Esophagus mucosa (tissue), 1 donor: Measurements from ENCODE around the gene NDRG4. TPM values are rescaled to one million over a fixed set of nuclear protein-coding genes. Genes with fewer than 3 reads are reported as not detected.

Experiments
- ATAC-seq: fragments of 200-7000 bp; cut with Tn5 transposase; one replicate; pipeline ENCODE4 v1.9.1; 2020
- total RNA-seq: library from RNA; stranded (reverse); gene quantifications from one replicate; pipeline ENCODE4 v1.2.4, GENCODE V29; 2023
- donor health status: DM: yes; HTN: yes; CAD: no.

Gene NDRG4, protein sequence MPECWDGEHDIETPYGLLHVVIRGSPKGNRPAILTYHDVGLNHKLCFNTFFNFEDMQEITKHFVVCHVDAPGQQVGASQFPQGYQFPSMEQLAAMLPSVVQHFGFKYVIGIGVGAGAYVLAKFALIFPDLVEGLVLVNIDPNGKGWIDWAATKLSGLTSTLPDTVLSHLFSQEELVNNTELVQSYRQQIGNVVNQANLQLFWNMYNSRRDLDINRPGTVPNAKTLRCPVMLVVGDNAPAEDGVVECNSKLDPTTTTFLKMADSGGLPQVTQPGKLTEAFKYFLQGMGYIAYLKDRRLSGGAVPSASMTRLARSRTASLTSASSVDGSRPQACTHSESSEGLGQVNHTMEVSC
- total RNA-seq = 31.6 TPM

DNA sequence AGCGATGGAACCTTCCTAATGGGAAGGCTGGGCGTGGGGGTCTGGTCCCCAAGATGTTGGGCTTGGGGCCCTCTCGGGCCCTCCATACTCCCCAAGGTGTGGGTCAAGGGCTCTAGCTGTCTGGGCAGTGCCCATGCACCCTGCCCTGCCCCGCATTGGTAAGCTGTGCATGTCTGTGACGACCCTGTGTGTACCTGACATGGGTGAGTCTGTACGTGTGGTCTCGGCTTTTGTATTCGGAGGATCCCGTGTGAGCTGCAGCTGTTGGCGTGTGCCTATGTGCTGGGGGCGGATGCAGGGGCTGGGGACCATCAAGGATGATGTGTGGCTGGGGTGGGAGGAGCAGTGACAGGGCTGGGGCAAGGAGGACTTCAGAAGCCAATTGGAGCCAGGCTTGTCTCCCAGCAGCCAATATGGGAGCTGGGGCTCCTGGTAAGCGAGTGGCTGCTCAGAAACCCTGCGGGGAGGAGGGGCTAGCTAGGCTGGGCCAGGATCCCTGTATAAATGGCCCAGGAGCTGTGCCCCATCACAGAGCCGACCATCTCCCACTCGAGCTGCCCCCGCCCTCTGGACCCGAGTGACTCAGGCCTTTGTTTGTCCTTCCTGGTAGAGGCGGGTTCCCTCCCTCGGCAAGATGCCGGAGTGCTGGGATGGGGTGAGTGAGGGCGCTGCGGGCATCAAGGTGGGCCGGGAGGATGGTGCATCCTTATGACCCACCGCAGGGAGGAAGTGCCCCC lies at the start of gene NDRG4:
NDRG4 (plus strand) TSS at position 529 of the 737 bp plus-strand sequence; CDS start at position 635, 106 bp downstream.
- peak; percentile 54 for ATAC-seq

GRCh38 chr16:58450590-58450989 lies 49.4 kb upstream of the NDRG4 start:
- no peak for ATAC-seq

DNA sequence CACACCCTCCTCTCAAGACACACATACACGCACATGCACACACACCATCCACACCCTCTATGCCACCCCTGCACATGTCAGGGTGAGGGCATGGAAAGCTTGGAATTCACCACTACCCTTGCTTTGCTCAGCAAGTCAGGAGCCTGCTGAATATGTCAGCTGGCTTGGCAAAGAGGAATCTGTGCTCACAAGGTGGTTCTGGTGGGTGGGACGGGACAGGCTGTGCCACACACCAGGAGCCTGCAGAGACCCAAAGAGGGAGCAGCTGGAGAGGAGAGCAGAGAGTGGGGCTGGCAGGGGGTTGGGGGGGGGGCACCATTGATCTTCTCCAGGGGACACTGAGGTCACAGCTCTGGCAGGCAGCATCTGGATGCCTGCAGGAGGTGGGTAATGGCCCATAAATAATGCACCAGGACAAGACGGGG lies 48.7 kb upstream of the NDRG4 start:
- ATAC-seq = peak; percentile 44

- peak; percentile 81 for ATAC-seq
These were observed 48.0 kb upstream of the NDRG4 start for GRCh38 chr16:58451945-58452401.

DNA sequence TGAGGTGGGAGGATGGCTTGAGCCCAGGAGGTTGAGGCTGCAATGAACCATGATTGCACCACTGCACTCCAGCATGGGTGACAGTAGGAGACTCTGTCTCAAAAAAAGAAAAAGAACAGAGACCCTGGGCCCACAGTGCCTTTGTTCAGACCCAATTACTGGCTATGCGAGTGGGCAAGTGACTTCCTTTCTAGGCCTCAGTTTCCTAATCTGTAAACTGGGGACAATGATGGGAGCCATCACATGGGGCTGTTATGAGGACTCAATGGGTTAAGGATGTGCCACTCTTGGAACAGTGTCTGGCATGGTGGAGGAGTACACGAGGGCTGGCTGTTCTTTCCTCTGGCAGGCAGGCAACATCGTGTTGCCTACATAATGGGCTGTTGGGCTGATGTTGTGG lies 47.3 kb upstream of the NDRG4 start:
- no peak for ATAC-seq

- ATAC-seq = no peak
These were observed 45.8 kb upstream of the NDRG4 start for GRCh38 chr16:58454178-58454577.

DNA sequence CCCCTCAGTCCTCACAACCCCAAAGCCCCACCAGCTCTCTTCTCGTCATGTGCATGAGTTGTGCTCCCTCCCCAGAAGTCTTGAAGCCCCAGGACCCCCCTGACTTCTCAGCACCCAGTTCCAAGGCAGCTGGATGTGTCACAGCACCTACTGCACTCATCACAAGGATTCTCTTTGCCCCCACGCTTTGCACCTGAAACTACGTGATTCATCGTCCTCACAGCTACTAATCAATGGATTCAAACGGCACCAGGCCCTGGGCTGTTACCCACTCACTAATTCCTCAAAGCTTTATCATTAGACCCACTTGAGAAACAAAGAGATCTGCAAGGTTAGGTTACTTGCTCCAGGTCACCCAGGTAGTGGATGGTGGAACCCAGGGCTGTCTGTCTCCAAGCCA lies 45.1 kb upstream of the NDRG4 start:
- ATAC-seq = no peak

- no peak for ATAC-seq
These were observed 44.2 kb upstream of the NDRG4 start for GRCh38 chr16:58455750-58456149.

GRCh38 chr16:58456193-58456592 lies 43.8 kb upstream of the NDRG4 start:
- ATAC-seq = no peak

DNA sequence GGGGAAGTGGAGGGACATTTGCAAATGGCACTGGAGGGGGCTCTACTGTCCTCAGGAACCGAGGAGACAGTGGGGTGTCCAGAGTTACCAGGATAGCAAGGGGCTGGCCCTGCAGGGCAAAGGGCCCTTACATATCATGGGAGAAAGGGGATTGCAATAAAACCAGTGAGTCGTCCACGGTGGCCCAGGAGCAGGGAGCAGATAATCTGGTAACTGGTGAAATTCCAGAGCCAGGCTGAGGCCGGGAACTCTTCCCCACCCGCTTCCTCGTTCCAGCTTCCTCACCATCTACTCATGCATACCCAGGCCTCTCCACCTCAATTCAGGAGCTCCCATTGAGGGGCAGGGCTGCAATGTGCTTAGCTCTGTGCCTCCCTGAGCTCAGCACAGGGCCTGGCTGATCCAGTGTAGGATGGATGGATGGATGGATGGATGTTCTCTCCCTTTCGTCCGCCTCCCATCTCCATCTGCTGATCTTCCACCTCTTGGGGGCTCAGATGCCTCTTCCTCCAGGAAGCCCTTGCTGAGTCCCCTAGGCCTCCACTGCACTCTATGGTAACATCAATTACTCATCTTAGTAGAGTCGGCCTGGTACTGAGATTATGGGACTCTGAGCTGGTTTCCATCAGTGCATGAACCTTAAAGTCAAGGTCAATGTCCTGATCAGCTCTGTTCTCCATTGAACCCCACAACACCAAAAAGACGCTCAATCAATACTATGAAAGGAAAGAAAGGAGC lies 41.2 kb upstream of the NDRG4 start:
- no peak for ATAC-seq

DNA sequence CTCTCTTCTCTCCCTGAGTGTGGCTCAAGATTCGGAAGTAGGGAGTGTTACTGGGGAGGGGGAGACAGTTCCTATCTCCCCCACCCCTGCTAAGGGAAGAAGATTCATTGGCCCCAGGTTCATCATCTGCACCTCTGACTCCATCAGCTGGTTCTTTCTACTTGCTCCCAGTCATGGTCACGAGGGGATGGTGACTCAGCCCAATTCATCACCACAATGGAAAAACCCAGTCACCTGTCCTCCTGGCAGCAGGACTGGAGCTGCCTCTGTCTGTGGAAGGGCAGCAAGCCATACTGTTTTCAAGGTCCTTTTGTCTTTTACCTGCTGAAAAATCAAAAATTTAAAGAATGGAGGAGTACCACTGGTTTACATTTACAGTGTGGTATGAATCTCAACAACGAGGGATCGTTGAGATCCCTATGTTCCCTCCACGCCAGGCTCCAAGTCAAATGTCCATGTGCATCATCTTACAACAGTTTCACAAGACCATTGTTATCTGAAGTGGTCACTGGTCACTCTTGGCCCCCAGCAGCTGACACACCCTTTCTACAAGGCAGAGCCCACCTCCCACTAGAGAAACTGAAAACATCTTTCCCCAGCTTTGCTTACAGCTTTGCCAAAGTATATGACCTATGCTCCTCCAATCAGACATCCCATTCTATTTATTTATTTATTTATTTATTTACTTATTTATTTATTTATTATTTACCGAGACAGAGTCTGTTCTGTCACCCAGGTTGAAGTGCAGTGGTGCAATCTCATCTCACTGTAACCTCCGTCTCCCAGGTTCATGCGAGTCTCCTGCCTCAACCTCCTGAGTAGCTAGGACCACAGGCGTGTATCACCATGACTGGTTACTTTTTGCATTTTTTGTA lies 40.4 kb upstream of the NDRG4 start:
- peak; percentile 75 for ATAC-seq

- no peak for ATAC-seq
These were observed 39.7 kb upstream of the NDRG4 start for GRCh38 chr16:58460219-58460610.

GRCh38 chr16:58461056-58461455 lies 38.9 kb upstream of the NDRG4 start:
- peak; percentile 62 for ATAC-seq

- ATAC-seq = peak; percentile 77
These were observed 38.3 kb upstream of the NDRG4 start for GRCh38 chr16:58461640-58462039.

DNA sequence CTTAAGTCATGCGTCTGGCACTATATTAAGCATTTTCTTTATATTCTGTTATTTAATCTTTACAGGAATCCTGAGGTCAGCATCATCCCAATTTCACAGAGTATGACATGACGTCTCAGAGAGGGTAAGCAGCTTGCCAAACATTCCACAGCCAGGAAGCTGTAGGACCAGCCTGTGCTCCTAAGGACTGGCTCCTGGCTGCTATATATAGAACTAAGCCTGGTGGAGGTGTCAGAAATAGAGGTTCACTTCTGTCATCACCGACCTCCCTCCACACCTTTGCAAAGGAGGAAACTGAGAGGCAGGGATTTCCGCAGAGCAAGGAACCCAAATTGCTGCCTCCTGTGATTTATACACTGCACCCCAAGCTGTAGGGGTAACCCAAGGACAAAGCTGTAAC lies 37.9 kb upstream of the NDRG4 start:
- ATAC-seq = peak; percentile 26

DNA sequence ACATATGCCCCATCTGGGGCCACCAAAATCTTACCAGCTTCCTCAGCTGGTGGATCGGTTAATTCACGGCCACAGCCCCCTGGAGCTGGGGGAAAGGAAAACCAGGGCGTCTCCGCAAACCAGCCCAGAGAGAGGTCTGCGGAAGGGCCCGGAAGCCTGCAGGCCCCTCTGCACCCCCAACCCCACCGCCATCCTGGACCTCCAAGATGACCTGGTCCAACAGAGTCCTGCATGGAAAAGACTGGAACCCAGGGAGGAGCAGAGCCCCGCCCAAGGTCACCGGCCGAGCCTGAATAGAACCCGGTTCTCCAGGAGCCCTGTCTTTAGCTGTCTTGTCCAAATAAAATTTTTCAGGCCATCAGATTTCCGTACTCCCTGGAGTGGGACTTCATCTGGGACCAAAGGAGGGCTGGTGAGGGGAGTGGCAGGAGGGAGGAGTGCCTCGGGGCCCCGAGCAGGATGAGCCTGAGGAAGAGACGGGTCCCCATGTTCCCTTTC lies 37.4 kb upstream of the NDRG4 start:
- ATAC-seq = no peak

- peak; percentile 19 for ATAC-seq
These were observed 36.7 kb upstream of the NDRG4 start for GRCh38 chr16:58462997-58463941.

GRCh38 chr16:58464047-58464915 lies 35.7 kb upstream of the NDRG4 start:
- peak; percentile 28 for ATAC-seq

- no peak for ATAC-seq
These were observed 34.8 kb upstream of the NDRG4 start for GRCh38 chr16:58464916-58465731.
